Skeletal muscle satellite cell (primary cell): ENCODE measurements around the gene DOC2A.

Source experiments
- H3K27me3 ChIP-seq: 2 replicates; pipeline ENCODE4 v1.7.0; 2013; ENCODE audit warnings: low read length; ENCODE audit not compliant: control insufficient read depth, insufficient read depth
- H3K36me3 ChIP-seq: 2 replicates; pipeline ENCODE4 v1.7.0; 2013; ENCODE audit warnings: mild to moderate bottlenecking, control low read depth, low read length; ENCODE audit not compliant: insufficient read depth
- H3K4me1 ChIP-seq: 2 replicates; pipeline ENCODE4 v1.7.0; 2013; ENCODE audit warnings: low read length; ENCODE audit not compliant: control insufficient read depth, insufficient read depth
- H3K4me2 ChIP-seq: 2 replicates; pipeline ENCODE4 v1.7.0; 2013; ENCODE audit warnings: mild to moderate bottlenecking, low read length
- H3K4me3 ChIP-seq: 2 replicates; pipeline ENCODE4 v1.7.0; 2013; ENCODE audit warnings: low read length
- H3K9ac ChIP-seq: 2 replicates; pipeline ENCODE4 v1.7.0; 2013; ENCODE audit warnings: mild to moderate bottlenecking, low read depth, low read length, moderate library complexity
- H3K9me3 ChIP-seq: replicated peaks from 2 replicates; pipeline ENCODE4 v1.7.0; 2013; ENCODE audit warnings: mild to moderate bottlenecking, control low read depth, low read length

The DOC2A gene

GRCh38 chr16:29991571-29991904 is 19.3 kb downstream of the DOC2A start:
- Histone ChIP-seq H3K9me3 (no peaks in the 10 kb centered on the region), H3K27me3 (no peaks in the 10 kb centered on the region), H3K4me2 (no peak overlapping the region), H3K4me1 (peaks cover 14% of the 10 kb centered on the region), H3K36me3 (peaks cover 62% of the 10 kb centered on the region), H3K4me3 (no peak overlapping the region), H3K9ac (no peak overlapping the region)

DNA sequence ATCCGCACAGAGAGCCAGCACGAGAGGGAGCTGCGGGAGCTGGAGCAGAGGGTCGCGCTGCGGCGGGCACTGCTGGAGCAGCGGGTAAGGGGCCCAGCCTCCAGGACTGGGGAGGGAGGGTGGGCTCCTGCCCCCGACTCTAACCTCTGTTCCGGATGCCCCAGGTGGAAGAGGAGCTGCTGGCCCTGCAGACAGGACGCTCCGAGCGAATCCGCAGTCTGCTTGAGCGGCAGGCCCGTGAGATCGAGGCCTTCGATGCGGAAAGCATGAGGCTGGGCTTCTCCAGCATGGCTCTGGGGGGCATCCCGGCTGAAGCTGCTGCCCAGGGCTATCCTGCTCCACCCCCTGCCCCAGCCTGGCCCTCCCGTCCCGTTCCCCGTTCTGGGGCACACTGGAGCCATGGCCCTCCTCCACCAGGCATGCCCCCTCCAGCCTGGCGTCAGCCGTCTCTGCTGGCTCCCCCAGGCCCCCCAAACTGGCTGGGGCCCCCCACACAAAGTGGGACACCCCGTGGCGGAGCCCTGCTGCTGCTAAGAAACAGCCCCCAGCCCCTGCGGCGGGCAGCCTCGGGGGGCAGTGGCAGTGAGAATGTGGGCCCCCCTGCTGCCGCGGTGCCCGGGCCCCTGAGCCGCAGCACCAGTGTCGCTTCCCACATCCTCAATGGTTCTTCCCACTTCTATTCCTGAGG is 19.8 kb downstream of the DOC2A start:
- Histone ChIP-seq H3K27me3 (no peaks in the 10 kb centered on the region), H3K4me1 (peaks cover 14% of the 10 kb centered on the region), H3K36me3 (peaks cover 67% of the 10 kb centered on the region), H3K4me2 (no peak overlapping the region), H3K9me3 (no peaks in the 10 kb centered on the region), H3K4me3 (no peak overlapping the region), H3K9ac (no peak overlapping the region)

DNA sequence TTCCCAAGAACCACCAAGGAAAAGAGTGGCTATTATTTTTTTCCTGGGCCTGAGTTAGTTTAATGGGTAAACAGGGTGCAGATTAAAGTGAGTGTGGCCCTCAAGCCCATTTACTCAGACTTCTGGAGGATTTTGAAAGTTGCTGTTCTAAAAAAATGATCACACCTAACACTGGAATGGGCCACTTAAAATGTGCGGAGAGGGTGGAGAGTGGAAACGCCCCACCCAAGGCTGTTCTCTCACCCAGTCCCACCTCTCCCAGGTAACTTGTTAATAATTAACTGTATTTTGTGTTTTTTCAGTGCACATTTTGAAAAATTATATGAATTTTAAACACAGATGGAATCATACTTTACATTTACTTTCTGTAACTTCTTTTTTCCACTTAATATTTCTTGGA is 20.8 kb downstream of the DOC2A start:
- Histone ChIP-seq H3K9ac (no peak overlapping the region), H3K4me1 (peaks cover 8% of the 10 kb centered on the region), H3K27me3 (no peaks in the 10 kb centered on the region), H3K36me3 (peaks cover 77% of the 10 kb centered on the region), H3K4me3 (no peak overlapping the region), H3K9me3 (no peaks in the 10 kb centered on the region), H3K4me2 (no peak overlapping the region)

DNA sequence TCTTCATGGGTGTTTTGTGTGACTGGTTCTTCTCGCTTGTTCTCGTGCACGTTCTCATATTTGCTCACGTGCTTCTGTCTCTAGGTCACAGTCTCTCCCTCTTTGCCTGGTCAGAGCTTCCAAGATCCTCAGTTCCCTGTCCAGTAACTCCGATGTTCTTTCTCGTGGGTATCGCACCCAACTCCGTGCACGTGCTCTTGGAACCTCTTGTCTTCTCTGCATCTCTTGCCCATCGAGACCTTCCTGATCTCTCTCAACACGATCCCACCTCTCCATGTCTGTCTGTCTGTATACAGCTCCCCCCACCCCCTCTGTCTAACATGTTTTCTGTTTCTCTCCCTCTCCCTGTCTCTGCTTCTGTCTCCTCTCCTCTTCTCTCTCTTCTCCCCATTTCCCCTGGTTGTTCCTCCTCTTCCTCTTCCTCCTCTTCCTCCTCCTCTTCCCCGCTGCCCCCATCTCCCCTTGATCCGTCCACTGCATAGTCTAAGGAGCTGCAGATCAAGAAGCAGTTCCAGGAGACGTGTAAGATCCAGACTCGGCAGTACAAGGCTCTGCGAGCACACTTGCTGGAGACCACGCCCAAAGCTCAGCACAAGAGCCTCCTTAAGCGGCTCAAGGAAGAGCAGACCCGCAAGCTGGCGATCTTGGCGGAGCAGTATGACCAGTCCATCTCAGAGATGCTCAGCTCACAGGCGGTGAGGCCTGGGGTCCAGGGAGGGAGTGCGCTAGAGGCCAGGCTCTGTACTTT is 21.5 kb downstream of the DOC2A start:
- peaks cover 85% of the 10 kb centered on the region for H3K36me3 ChIP-seq
- H3K4me3 ChIP-seq = no peak overlapping the region
- no peak overlapping the region for H3K9ac ChIP-seq
- H3K9me3 ChIP-seq = no peaks in the 10 kb centered on the region
- H3K4me1 ChIP-seq = peaks cover under 1% of the 10 kb centered on the region
- no peak overlapping the region for H3K4me2 ChIP-seq
- no peaks in the 10 kb centered on the region for H3K27me3 ChIP-seq

DNA sequence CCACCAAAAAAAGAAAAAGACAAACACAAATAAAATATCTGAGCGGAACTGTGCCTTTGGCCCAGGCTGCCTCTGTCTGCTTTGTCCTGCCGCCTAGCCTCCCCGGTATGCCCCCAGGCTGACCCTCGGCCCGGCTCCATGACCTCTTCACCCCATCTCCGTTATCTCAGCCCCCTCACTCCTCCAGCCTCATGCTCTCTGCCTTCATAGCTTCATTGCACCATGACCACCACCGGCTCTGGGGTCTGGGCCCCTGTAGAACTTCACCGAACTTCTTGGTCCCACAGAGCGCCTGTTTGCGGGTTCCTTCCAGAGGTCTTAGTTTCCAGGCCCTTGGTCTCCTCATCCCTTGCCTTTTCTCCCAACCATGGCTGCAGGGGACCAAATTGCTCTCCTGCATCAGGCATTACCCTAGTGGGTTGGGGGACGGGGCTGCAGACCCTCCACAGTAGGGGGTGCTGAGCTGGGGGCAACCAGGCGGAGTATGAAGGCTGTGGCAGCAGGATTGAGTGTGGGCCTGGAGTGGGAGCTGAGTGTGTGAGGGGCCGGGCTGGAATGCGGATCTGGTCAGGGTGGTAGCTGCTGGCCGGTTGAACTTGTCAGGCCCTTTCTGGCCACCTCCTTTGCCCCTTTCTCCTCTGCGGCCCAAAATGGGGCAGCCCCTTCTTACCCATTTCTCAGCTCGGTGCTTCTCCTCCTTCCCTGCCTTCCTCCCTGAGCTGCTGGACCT is 22.3 kb downstream of the DOC2A start:
- Histone ChIP-seq H3K27me3 (no peaks in the 10 kb centered on the region), H3K9me3 (no peaks in the 10 kb centered on the region), H3K4me3 (no peak overlapping the region), H3K9ac (no peak overlapping the region), H3K4me2 (no peak overlapping the region), H3K4me1 (no peaks in the 10 kb centered on the region), H3K36me3 (peaks cover 90% of the 10 kb centered on the region)

GRCh38 chr16:29987371-29988085 is 23.3 kb downstream of the DOC2A start:
- Histone ChIP-seq H3K36me3 (peaks cover 90% of the 10 kb centered on the region), H3K9me3 (no peaks in the 10 kb centered on the region), H3K27me3 (no peaks in the 10 kb centered on the region), H3K4me3 (no peak overlapping the region), H3K9ac (no peak overlapping the region), H3K4me2 (no peak overlapping the region), H3K4me1 (no peaks in the 10 kb centered on the region)

GRCh38 chr16:29986931-29987330 is 23.9 kb downstream of the DOC2A start:
- H3K36me3 ChIP-seq = peaks cover 90% of the 10 kb centered on the region
- H3K4me1 ChIP-seq = no peaks in the 10 kb centered on the region
- H3K9ac ChIP-seq = no peak overlapping the region
- no peak overlapping the region for H3K4me2 ChIP-seq
- no peaks in the 10 kb centered on the region for H3K27me3 ChIP-seq
- H3K4me3 ChIP-seq = no peak overlapping the region
- H3K9me3 ChIP-seq = no peaks in the 10 kb centered on the region

GRCh38 chr16:29986231-29986630 is 24.6 kb downstream of the DOC2A start:
- no peaks in the 10 kb centered on the region for H3K4me1 ChIP-seq
- H3K4me3 ChIP-seq = no peak overlapping the region
- H3K4me2 ChIP-seq = no peak overlapping the region
- peaks cover 90% of the 10 kb centered on the region for H3K36me3 ChIP-seq
- no peak overlapping the region for H3K9ac ChIP-seq
- no peaks in the 10 kb centered on the region for H3K27me3 ChIP-seq
- no peaks in the 10 kb centered on the region for H3K9me3 ChIP-seq

DNA sequence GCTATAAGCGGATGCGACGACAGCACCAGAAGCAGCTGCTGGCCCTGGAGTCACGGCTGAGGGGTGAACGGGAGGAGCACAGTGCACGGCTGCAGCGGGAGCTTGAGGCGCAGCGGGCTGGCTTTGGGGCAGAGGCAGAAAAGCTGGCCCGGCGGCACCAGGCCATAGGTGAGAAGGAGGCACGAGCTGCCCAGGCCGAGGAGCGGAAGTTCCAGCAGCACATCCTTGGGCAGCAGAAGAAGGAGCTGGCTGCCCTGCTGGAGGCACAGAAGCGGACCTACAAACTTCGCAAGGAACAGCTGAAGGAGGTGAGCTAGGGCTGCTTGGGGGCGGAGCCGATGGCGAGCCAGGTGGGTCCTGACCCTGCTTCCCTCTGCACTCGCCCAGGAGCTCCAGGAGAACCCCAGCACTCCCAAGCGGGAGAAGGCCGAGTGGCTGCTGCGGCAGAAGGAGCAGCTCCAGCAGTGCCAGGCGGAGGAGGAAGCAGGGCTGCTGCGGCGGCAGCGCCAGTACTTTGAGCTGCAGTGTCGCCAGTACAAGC is 25.5 kb downstream of the DOC2A start:
- Histone ChIP-seq H3K4me3 (no peak overlapping the region), H3K36me3 (peaks cover 98% of the 10 kb centered on the region), H3K27me3 (no peaks in the 10 kb centered on the region), H3K4me1 (no peaks in the 10 kb centered on the region), H3K9me3 (no peaks in the 10 kb centered on the region), H3K9ac (no peak overlapping the region), H3K4me2 (no peak overlapping the region)

DNA sequence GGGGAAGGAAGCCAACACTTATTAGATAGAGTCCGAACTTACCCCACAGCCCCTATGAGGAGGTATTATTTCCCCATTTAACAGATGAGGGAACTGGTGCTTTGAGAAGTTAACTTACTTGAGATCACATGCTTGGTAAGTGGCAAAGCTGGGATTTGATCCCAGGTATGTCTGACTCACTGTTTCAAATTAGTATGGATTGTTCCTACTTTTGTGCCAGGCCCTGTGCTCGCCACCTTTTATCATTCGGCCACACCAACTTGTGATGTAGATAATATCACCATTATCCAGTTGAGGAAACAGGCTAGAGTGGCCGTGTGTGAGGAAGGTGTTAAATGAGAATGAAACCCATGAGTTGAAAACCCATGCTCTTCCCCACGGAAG is 26.1 kb downstream of the DOC2A start:
- no peaks in the 10 kb centered on the region for H3K9me3 ChIP-seq
- no peaks in the 10 kb centered on the region for H3K4me1 ChIP-seq
- no peak overlapping the region for H3K4me2 ChIP-seq
- H3K36me3 ChIP-seq = peaks cover 100% of the 10 kb centered on the region
- H3K27me3 ChIP-seq = no peaks in the 10 kb centered on the region
- no peak overlapping the region for H3K9ac ChIP-seq
- H3K4me3 ChIP-seq = no peak overlapping the region

- Histone ChIP-seq H3K4me1 (no peaks in the 10 kb centered on the region), H3K9me3 (no peaks in the 10 kb centered on the region), H3K27me3 (no peaks in the 10 kb centered on the region), H3K4me3 (no peak overlapping the region), H3K4me2 (no peak overlapping the region), H3K36me3 (peaks cover 100% of the 10 kb centered on the region), H3K9ac (no peak overlapping the region)
Observed at GRCh38 chr16:29984137-29984763, 26.6 kb downstream of the DOC2A start.
